CD14-positive monocyte (primary cell): ENCODE measurements around the gene QPCT. TPM values are rescaled to one million over a fixed set of nuclear protein-coding genes. Genes with fewer than 3 reads are reported as not detected.
"Not testable (repeated sequence)": the region's sequence is repeated elsewhere in the genome, so short reads cannot be mapped to it uniquely, and the experiment has no call there.

Source experiments
- DNase-seq, 3 donors: peaks; one replicate each; pipeline ENCODE4 v3.0.0-alpha.2; 2011 to 2022
- H2AFZ ChIP-seq: 2 replicates; pipeline ENCODE4 v1.6.0; 2012; ENCODE audit warnings: mild to moderate bottlenecking, low read depth, low read length, inconsistent platforms; ENCODE audit not compliant: insufficient read depth, poor library complexity, severe bottlenecking
- H3K27ac ChIP-seq, 2 donors: 1 replicate in 1 of 2; 2 replicates in 1 of 2; pipeline ENCODE4 v1.5.1; 2012 to 2013; ENCODE audit warnings: low read length in 2 of 2, control low read depth in 1 of 2, inconsistent platforms in 1 of 2, low read depth in 1 of 2, mild to moderate bottlenecking in 1 of 2
- H3K27me3 ChIP-seq, 2 donors: one replicate each; pipeline versions ENCODE4 v1.6.0 to v1.6.1; 2011 to 2013; ENCODE audit warnings: low read length in 2 of 2; ENCODE audit not compliant: control insufficient read depth in 2 of 2, insufficient read depth in 2 of 2
- H3K36me3 ChIP-seq, 2 donors: replicated peaks in 1 of 2; 1 replicate in 1 of 2; 2 replicates in 1 of 2; pipeline versions ENCODE4 v1.5.1 to v1.6.1; 2012 to 2013; ENCODE audit warnings: low read length in 2 of 2, control low read depth in 1 of 2, inconsistent platforms in 1 of 2, mild to moderate bottlenecking in 1 of 2; ENCODE audit not compliant: insufficient read depth in 2 of 2, control insufficient read depth in 1 of 2
- H3K4me1 ChIP-seq, 2 donors: 1 replicate in 1 of 2; 2 replicates in 1 of 2; pipeline versions ENCODE4 v1.5.1 to v1.6.1; 2012 to 2013; ENCODE audit warnings: low read length in 2 of 2, control low read depth in 1 of 2, inconsistent platforms in 1 of 2, mild to moderate bottlenecking in 1 of 2, moderate library complexity in 1 of 2; ENCODE audit not compliant: insufficient read depth in 2 of 2, control insufficient read depth in 1 of 2
- H3K4me2 ChIP-seq: replicated peaks from 2 replicates; pipeline ENCODE3; 2012; ENCODE audit warnings: low read length, moderate library complexity, mild to moderate bottlenecking; ENCODE audit not compliant: poor library complexity, severe bottlenecking; ENCODE audit errors: extremely low read depth
- H3K4me3 ChIP-seq, 3 experiments: fragments of 200-600 bp in 1 of 3; sonication (generic) in 1 of 3; replicated peaks in 1 of 3; 1 replicate in 2 of 3; 2 replicates in 1 of 3; pipeline ENCODE4 v1.5.1; 2011 to 2013; ENCODE audit warnings: low read length in 3 of 3, mild to moderate bottlenecking in 3 of 3, control low read depth in 2 of 3, low read depth in 2 of 3, inconsistent platforms in 1 of 3, moderate library complexity in 1 of 3
- H3K79me2 ChIP-seq: 2 replicates; pipeline ENCODE4 v1.6.0; 2012; ENCODE audit warnings: mild to moderate bottlenecking, control low read depth, inconsistent platforms, low read length, moderate library complexity; ENCODE audit not compliant: insufficient read depth
- H3K9ac ChIP-seq: 2 replicates; pipeline ENCODE4 v1.6.0; 2017; ENCODE audit warnings: low read length, mild to moderate bottlenecking; ENCODE audit not compliant: insufficient read depth, poor library complexity, severe bottlenecking
- H3K9me3 ChIP-seq, 2 donors: replicated peaks in 1 of 2; 1 replicate in 1 of 2; 2 replicates in 1 of 2; pipeline versions ENCODE4 v1.5.1 to v1.6.1; 2012 to 2013; ENCODE audit warnings: low read length in 2 of 2, control low read depth in 1 of 2; ENCODE audit not compliant: control insufficient read depth in 1 of 2, insufficient read depth in 1 of 2
- H4K20me1 ChIP-seq: 2 replicates; pipeline ENCODE4 v1.6.0; 2012; ENCODE audit warnings: mild to moderate bottlenecking, low read length, control low read depth, moderate library complexity; ENCODE audit not compliant: insufficient read depth
- H3K27ac Mint-ChIP-seq, 7 donors: one replicate each; pipeline ENCODE4 v1.8.0; 2020; ENCODE audit warnings: mild to moderate bottlenecking in 7 of 7, mixed read lengths in 7 of 7, moderate library complexity in 6 of 7, inconsistent platforms in 2 of 7
- H3K27me3 Mint-ChIP-seq, 3 donors: one replicate each; pipeline ENCODE4 v1.8.0; 2021 to 2022; ENCODE audit warnings: low read depth in 3 of 3, mild to moderate bottlenecking in 3 of 3, mixed read lengths in 3 of 3, moderate library complexity in 3 of 3, inconsistent platforms in 1 of 3
- H3K36me3 Mint-ChIP-seq, 2 donors: one replicate each; pipeline ENCODE4 v1.8.0; 2020; ENCODE audit warnings: mixed read lengths in 2 of 2, inconsistent platforms in 1 of 2, mild to moderate bottlenecking in 1 of 2
- H3K4me1 Mint-ChIP-seq: one replicate; pipeline ENCODE4 v1.8.0; 2020; ENCODE audit warnings: mild to moderate bottlenecking, mixed read lengths
- H3K4me3 Mint-ChIP-seq, 2 donors: one replicate each; pipeline ENCODE4 v1.8.0; 2020; ENCODE audit warnings: mild to moderate bottlenecking in 2 of 2, mixed read lengths in 2 of 2, moderate library complexity in 1 of 2
- H3K9me3 Mint-ChIP-seq, 7 donors: one replicate each; pipeline ENCODE4 v1.8.0; 2020 to 2022; ENCODE audit warnings: mixed read lengths in 7 of 7, mild to moderate bottlenecking in 6 of 7, moderate library complexity in 6 of 7, inconsistent platforms in 2 of 7
- WGBS: methylation state at CpG from one replicate; pipeline ENCODE4 v1.1.5; 2013; ENCODE audit warnings: missing lambda C conversion rate; ENCODE audit not compliant: insufficient coverage; 5-methylcytosine and 5-hydroxymethylcytosine counted together
- intact Hi-C, 2 donors: fragments of 100-400 bp; cut with micrococcal nuclease; formaldehyde crosslinking; loops; one replicate each; pipeline versions ENCODE4 v1.15.0 to v1.15.1; 2023
- polyA plus RNA-seq, 3 donors: library from polyadenylated mRNA; depleted of rRNA in 1 of 3; unstranded in 2 of 3; stranded (reverse) in 1 of 3; fragments of 300-500 nt in 2 of 3; fragments of >200 nt in 1 of 3; fragmentation: Illumina TruSeq in 2 of 3; gene quantifications; 1 replicate in 2 of 3; 2 replicates in 1 of 3; pipeline ENCODE4 v1.2.3, GENCODE V29; 2012 to 2021
- TF ChIP-seq, protein P1 (sequence below): fragments of 200-600 bp; IDR thresholded peaks from one replicate; pipeline ENCODE4 v1.8.0; 2022; ENCODE audit warnings: antibody characterized with exemption, mild to moderate bottlenecking

Gene QPCT
- polyA plus RNA-seq, 3 donors, result 54.7 to 302 (median 272) TPM

- no peaks in the 10 kb centered on the region for H3K9me3 ChIP-seq
- no peaks in the 10 kb centered on the region for H3K27me3 ChIP-seq
- no peak overlapping the region for H3K27ac ChIP-seq
- H3K4me2 ChIP-seq, result no peak overlapping the region
- H3K4me1 ChIP-seq, result peaks cover 2 to 5% of the 10 kb centered on the region in 2 donors
- Mint-ChIP-seq H3K9me3 (peaks cover 0 to 3% (median 2%) of the 10 kb centered on the region in 7 donors), H3K27me3 (peaks cover 0 to 4% (median 2%) of the 10 kb centered on the region in 3 donors), H3K4me3 (no peak overlapping the region), H3K4me1 (peaks cover 4% of the 10 kb centered on the region), H3K27ac (no peak overlapping the region), H3K36me3 (no peaks in the 10 kb centered on the region)
- TF ChIP-seq, protein P1, sequence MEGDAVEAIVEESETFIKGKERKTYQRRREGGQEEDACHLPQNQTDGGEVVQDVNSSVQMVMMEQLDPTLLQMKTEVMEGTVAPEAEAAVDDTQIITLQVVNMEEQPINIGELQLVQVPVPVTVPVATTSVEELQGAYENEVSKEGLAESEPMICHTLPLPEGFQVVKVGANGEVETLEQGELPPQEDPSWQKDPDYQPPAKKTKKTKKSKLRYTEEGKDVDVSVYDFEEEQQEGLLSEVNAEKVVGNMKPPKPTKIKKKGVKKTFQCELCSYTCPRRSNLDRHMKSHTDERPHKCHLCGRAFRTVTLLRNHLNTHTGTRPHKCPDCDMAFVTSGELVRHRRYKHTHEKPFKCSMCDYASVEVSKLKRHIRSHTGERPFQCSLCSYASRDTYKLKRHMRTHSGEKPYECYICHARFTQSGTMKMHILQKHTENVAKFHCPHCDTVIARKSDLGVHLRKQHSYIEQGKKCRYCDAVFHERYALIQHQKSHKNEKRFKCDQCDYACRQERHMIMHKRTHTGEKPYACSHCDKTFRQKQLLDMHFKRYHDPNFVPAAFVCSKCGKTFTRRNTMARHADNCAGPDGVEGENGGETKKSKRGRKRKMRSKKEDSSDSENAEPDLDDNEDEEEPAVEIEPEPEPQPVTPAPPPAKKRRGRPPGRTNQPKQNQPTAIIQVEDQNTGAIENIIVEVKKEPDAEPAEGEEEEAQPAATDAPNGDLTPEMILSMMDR, result no peak
- H3K36me3 ChIP-seq, result no peaks in the 10 kb centered on the region
- no peaks in the 10 kb centered on the region for H4K20me1 ChIP-seq
- no peak for DNase-seq
- no peak overlapping the region for H3K9ac ChIP-seq
- WGBS, result no CpG with 5 or more reads among the region's 2 CpGs
- H3K79me2 ChIP-seq, result no peaks in the 10 kb centered on the region
- intact Hi-C loops, result no loop called here
- no peak overlapping the region for H2AFZ ChIP-seq
- H3K4me3 ChIP-seq, result no peak overlapping the region
Measured at GRCh38 chr2:37405781-37406180, 61.4 kb downstream of the QPCT start.

- Histone ChIP-seq H3K36me3 (no peaks in the 10 kb centered on the region), H3K4me2 (no peak overlapping the region), H3K9ac (no peak overlapping the region), H3K79me2 (no peaks in the 10 kb centered on the region), H2AFZ (no peak overlapping the region), H4K20me1 (no peaks in the 10 kb centered on the region), H3K27me3 (no peaks in the 10 kb centered on the region), H3K27ac (no peak overlapping the region), H3K9me3 (no peaks in the 10 kb centered on the region), H3K4me3 (no peak overlapping the region), H3K4me1 (peaks cover 8 to 10% of the 10 kb centered on the region in 2 donors)
- Mint-ChIP-seq H3K36me3 (no peaks in the 10 kb centered on the region), H3K27ac (no peak overlapping the region), H3K4me1 (peaks cover 14% of the 10 kb centered on the region), H3K4me3 (no peak overlapping the region), H3K27me3 (peaks cover 0 to 4% (median 0%) of the 10 kb centered on the region in 3 donors), H3K9me3 (peaks cover 0 to 3% (median 0%) of the 10 kb centered on the region in 7 donors)
- intact Hi-C loops, result loop anchor here (5.0 to 10.0 kb wide), 4 partner anchors 113 to 465 kb away; no protein-coding TSS in a partner anchor
- TF ChIP-seq, protein P1, result no peak
- 35% methylated on average over 2 of the region's 6 CpGs for WGBS
- DNase-seq, result no peak
Measured at GRCh38 chr2:37412231-37412630, 67.8 kb downstream of the QPCT start.

DNA sequence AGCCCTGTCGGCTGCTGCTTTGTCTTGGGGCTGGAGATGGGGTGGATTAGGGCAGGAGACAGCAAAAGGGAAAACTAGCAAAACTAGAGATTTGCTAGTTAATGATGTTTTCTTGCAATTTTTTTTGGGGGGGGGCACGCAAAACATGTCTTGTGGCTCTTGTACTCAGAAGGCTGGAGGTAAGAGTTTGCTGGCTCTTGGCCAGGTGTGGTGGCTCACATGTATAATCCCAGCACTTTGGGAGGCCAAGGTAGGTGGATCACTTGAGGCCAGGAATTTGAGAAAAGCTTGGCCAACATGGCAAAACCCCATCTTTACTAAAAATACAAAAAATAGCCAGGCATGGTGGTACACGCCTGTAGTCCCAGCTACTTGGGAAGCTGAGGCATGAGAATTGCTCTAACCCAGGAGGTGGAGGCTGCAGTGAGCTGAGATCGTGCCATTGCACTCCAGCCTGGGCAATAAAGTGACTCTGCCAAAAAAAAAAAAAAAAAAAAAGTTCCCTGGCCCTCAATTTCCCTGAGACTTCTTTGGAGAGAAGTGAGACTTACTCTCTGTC lies 69.6 kb downstream of the QPCT start:
- H4K20me1 ChIP-seq, H3K9me3 Mint-ChIP-seq, DNase-seq, H3K9me3 ChIP-seq, H3K36me3 ChIP-seq, H3K27me3 Mint-ChIP-seq, H3K27ac ChIP-seq, H3K9ac ChIP-seq, H3K27ac Mint-ChIP-seq, H3K79me2 ChIP-seq, H3K36me3 Mint-ChIP-seq, H3K27me3 ChIP-seq: not testable (repeated sequence)
- Histone ChIP-seq H3K4me2 (peak overlapping the region; percentile 58), H3K4me3 (peak overlapping the region in 1 of 3 experiments; percentile 40), H3K4me1 (peaks cover 8 to 10% of the 10 kb centered on the region in 2 donors), H2AFZ (peak overlapping the region; percentile 36)
- intact Hi-C loops, result loop anchor here (1.0 to 10.0 kb wide), 5 partner anchors 111 to 463 kb away; no protein-coding TSS in a partner anchor
- H3K4me1 Mint-ChIP-seq, result peaks cover 14% of the 10 kb centered on the region
- H3K4me3 Mint-ChIP-seq, result peak overlapping the region in 1 of 2 donors; percentile 20
- WGBS, result 87% methylated on average over 3 of the region's 4 CpGs
